Measurements from ENCODE around the gene CD248. TPM values are rescaled to one million over a fixed set of nuclear protein-coding genes. Genes with fewer than 3 reads are reported as not detected.

Gene CD248
- total RNA-seq, 1 donor from 2014 or later = 68.7 TPM

DNA sequence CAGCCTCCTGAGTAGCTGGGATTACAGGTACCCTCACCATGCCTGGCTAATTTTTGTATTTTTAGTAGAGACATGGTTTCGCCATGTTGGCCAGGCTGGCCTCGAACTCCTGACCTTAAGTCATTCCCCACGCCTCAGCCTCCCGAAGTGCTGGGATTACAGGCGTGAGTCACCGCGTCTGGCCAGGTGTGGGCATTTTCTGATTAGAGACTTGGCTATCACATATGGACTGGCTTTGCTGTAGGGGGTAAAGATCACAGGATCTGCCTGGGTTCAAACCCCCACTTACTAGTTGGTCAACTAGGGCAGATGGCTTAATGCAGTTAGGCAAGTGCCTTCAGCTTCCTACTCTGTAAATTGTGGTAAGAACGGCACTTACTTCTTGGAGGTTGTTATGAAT is 6.5 kb downstream of the CD248 start:
- Mint-ChIP-seq H3K27me3 (ENCODE audit: unreplicated experiment) (peaks cover 6% of the 10 kb centered on the region), H3K4me1 (ENCODE audit: unreplicated experiment) (peaks cover 22% of the 10 kb centered on the region), H3K27ac (ENCODE audit: unreplicated experiment) (no peak overlapping the region), H3K36me3 (ENCODE audit: unreplicated experiment) (no peaks in the 10 kb centered on the region), H3K4me3 (ENCODE audit: unreplicated experiment) (no peak overlapping the region), H3K9me3 (ENCODE audit: unreplicated experiment) (no peaks in the 10 kb centered on the region)
- DNase-seq (ENCODE audit: extremely low spot score, unreplicated experiment) = no peak
- no peak for TF ChIP-seq CTCF (IDR thresholded peaks at IDR 0.05)

DNA sequence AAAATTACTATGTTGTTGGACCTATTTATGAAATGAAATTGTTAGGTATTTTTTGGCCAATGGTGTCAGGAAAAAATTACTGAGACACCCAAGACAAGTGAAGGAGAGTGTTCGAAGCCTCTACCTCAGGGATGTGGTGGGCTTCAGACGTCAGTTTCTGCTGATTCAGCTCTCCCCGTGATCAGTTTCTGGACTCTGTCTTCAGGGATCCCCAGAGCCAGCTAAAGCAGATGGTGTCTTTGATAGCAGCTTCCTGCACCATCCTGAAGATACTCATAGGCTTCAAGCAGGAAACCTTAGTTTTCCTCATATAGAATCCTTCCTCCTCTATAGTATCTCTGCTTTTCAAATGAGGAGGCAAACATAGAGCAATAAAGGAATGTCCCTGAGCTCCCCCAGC is 7.4 kb downstream of the CD248 start:
- DNase-seq (ENCODE audit: extremely low spot score, unreplicated experiment) = no peak
- Mint-ChIP-seq H3K27ac (ENCODE audit: unreplicated experiment) (no peak overlapping the region), H3K27me3 (ENCODE audit: unreplicated experiment) (peaks cover 6% of the 10 kb centered on the region), H3K36me3 (ENCODE audit: unreplicated experiment) (no peaks in the 10 kb centered on the region), H3K4me3 (ENCODE audit: unreplicated experiment) (no peak overlapping the region), H3K9me3 (ENCODE audit: unreplicated experiment) (no peaks in the 10 kb centered on the region), H3K4me1 (ENCODE audit: unreplicated experiment) (peaks cover 14% of the 10 kb centered on the region)
- no peak for TF ChIP-seq CTCF (IDR thresholded peaks at IDR 0.05)

DNA sequence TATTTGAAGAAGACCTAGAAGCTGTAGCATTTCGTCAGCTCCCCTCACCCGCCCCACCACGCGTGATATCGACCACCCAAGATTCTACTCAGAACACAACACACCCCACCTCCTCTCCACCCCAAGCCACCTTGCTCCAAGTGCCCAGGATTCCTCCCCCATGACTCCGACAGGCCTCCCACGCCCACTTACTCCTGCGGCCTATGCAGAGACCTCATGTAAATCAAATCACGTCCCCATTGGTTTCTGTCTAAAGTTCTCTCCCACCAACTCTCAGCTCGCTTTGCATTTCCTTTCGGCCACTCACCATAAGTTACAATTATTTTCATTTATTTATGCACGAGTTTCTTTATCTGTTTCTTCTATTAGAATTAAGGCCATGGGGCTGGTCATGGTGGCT is 14.2 kb downstream of the CD248 start:
- Mint-ChIP-seq H3K36me3 (ENCODE audit: unreplicated experiment) (no peaks in the 10 kb centered on the region), H3K27ac (ENCODE audit: unreplicated experiment) (no peak overlapping the region), H3K4me1 (ENCODE audit: unreplicated experiment) (no peaks in the 10 kb centered on the region), H3K9me3 (ENCODE audit: unreplicated experiment) (no peaks in the 10 kb centered on the region), H3K4me3 (ENCODE audit: unreplicated experiment) (no peak overlapping the region), H3K27me3 (ENCODE audit: unreplicated experiment) (peaks cover 2% of the 10 kb centered on the region)
- TF ChIP-seq CTCF (IDR thresholded peaks at IDR 0.05) = no peak
- no peak for DNase-seq (ENCODE audit: extremely low spot score, unreplicated experiment)

DNA sequence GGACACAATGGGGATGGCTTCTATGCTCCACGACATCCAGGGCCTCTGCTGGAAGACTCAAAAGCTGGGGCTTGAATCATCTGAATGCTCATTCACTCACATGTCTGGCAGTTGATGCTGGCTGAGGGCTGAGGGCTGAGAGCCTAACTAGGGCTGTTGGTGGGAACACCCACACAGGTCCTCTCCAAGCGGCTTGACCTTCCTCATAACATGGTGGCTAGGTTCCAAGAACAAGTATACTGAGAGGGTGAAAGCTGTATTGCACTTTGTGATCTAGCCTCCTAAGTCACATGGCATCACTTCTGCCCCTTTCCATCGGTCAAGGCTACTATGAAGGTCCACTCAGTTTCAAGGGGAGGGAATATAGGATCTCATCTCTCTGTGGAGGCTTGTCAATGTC is 17.7 kb downstream of the CD248 start:
- Mint-ChIP-seq H3K4me3 (ENCODE audit: unreplicated experiment) (no peak overlapping the region), H3K27me3 (ENCODE audit: unreplicated experiment) (peaks cover 4% of the 10 kb centered on the region), H3K27ac (ENCODE audit: unreplicated experiment) (no peak overlapping the region), H3K4me1 (ENCODE audit: unreplicated experiment) (no peaks in the 10 kb centered on the region), H3K9me3 (ENCODE audit: unreplicated experiment) (no peaks in the 10 kb centered on the region), H3K36me3 (ENCODE audit: unreplicated experiment) (no peaks in the 10 kb centered on the region)
- no peak for TF ChIP-seq CTCF (IDR thresholded peaks at IDR 0.05)
- DNase-seq (ENCODE audit: extremely low spot score, unreplicated experiment) = no peak

DNA sequence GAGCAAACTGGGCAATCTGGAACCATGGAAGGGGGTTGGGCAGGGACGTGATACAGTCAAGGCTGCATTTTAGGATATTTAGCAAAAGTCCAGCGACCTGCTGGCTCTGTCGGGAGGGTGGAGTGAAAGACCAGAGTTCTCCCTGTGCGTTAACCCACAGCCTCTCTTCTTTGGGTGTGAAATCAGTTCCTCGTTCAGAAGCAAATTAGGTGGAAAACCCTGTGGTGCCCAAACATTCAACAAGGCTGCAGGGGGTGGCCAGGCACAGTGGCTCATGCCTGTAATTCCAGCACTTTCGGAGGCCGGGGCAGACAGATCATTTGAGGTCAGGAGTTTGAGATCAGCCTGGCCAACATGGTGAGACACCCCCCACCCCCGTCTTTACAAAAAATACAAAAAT is 19.2 kb downstream of the CD248 start:
- H3K27me3 Mint-ChIP-seq (ENCODE audit: unreplicated experiment) = peaks cover 13% of the 10 kb centered on the region
- no peak for DNase-seq (ENCODE audit: extremely low spot score, unreplicated experiment)
- H3K4me1 Mint-ChIP-seq (ENCODE audit: unreplicated experiment) = peaks cover 2% of the 10 kb centered on the region
- no peaks in the 10 kb centered on the region for H3K9me3 Mint-ChIP-seq (ENCODE audit: unreplicated experiment)
- H3K27ac Mint-ChIP-seq (ENCODE audit: unreplicated experiment) = no peak overlapping the region
- no peak overlapping the region for H3K4me3 Mint-ChIP-seq (ENCODE audit: unreplicated experiment)
- no peak for TF ChIP-seq CTCF (IDR thresholded peaks at IDR 0.05)
- H3K36me3 Mint-ChIP-seq (ENCODE audit: unreplicated experiment) = no peaks in the 10 kb centered on the region
